HG02759 (cell line): ENCODE measurements around the gene CDH13.

Experiments used
- ATAC-seq: cut with Tn5 transposase; IDR thresholded peaks from one replicate; pipeline ENCODE4 v1.9.1; 2021; ENCODE audit warnings: mild to moderate bottlenecking, moderate library complexity; ENCODE audit not compliant: unreplicated experiment

Gene CDH13

GRCh38 chr16:82833378-82833993 is 206.7 kb downstream of the CDH13 start:
- no peak for ATAC-seq

DNA sequence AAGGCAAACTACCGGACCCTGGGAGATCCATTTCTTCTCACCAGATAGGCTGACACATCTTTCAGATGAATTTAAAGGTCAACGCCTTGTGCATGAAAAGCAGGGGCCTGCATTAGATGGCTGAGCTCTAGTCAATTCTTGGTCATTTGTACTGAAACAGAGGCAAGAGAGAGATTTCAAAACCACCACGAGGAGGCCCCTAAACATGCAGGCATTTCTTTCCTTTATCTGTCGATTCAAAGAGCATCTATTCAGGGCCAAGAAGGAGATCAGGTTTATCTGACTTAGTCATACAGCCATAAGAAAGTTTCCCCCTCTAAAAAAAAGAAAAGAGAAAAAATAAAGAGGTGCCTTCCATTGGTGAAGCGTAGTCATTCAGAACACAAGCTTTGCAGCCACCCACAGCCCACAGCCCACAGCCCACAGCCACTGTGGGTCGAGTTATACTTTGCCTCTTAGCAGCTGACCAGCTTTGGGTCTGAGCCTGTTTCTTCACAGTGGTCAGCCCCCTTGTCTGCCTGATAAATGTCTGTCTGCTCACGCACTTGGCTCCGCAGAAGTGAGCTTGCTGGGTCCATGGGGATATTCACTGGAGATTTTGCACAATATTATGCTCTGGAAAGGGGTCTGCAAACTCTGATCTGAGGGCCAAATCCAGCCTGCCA is 207.5 kb downstream of the CDH13 start:
- ATAC-seq: no peak

DNA sequence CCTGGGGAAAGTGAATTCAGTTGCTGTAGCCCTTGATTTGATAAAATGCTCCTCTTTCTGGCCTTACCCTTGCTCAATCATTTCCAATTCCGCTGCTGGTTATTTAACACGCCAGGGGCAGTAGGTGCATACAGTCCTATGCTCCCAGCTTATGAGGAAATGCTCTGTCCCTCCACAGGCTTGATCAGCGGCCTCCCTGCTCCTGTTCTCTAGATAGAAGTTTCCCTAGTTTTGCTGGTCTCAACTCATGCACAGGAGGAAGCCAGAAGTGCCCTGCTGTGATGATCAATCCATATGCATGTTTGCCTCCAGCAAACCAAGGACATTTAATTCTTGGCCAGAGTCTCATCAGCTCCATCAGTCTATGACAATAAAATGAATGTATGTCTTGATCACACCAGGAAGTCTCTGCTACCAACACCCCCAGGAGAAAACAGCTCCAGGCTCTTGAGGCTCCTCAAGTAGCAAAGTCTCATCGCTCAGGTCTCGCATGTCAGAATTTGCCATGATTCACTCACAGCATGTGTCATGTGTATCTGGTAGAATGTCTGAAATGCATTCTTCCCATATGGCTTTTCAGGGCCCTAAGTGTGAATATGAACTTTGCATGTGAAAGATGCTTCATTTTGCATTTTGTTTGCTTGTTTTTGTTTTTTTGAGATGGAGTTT is 208.9 kb downstream of the CDH13 start:
- ATAC-seq: no peak

DNA sequence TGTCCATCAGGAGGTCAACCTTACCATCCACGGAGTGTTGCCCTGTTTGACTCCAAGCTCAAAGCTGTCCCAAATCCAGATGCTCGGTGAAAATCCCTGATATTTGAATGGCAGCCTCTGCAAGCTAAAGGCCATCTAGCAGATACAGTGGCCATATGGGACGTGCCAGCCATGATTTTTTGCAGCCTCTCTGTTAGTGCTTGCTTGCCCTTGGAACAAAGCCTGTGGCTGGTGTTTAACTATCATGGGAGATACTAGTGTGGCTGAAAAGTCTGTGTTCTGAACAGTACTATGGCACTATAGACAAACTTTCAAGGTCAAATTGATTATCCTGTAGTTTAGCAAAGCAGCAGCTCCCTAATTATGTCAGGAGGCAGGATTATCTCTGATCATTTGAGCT is 214.3 kb downstream of the CDH13 start:
- no peak for ATAC-seq

DNA sequence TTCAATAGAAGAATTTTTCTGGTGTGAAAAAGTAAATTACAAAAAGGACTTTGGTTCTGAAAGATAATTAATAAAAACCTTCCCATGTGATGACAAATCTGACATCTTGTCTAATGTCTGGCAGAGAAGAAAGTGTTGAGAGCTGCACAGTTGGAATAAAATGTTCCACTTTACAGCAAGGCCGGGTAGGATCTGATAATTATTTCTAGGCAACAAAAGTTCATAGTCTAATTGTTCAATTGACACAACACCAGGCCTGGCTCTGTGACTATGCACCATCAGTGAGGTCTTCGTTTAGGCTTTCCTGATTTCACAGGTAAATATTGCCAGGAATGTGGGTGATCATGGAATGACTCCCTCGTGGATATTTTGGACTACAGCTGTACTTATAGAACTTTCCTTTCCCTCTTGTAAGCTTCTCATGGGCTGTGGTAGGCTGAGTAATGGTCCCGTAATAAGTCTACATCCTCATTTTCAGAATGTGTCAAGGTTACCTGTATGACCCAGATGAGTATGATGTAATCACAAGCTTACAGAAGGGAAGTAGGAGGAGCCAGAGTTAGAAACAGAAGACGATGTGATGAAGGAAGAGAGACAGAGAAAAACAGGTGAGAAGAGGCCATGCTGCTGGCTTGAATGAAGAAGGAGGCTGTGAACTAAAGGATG is 217.0 kb downstream of the CDH13 start:
- no peak for ATAC-seq

GRCh38 chr16:82845116-82845515 is 218.3 kb downstream of the CDH13 start:
- ATAC-seq: no peak

DNA sequence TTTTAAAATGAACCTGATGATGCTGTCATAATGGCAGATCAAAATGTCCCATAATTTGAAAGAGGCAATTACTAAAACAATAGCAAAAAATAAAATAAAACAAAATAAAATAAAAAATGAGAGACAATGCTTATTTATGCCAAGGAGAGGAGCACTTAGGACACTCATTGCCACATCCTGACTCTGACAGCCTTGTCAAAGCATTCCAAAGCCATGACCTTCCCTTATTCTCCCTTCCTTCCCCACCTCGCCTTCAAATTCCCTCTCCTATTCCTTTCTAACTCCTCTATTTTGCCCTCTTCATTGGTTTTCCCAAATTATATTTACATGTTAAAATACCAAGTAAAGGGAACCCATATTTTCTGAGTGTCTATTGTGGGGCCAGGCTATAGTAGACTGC is 220.0 kb downstream of the CDH13 start:
- ATAC-seq: no peak

DNA sequence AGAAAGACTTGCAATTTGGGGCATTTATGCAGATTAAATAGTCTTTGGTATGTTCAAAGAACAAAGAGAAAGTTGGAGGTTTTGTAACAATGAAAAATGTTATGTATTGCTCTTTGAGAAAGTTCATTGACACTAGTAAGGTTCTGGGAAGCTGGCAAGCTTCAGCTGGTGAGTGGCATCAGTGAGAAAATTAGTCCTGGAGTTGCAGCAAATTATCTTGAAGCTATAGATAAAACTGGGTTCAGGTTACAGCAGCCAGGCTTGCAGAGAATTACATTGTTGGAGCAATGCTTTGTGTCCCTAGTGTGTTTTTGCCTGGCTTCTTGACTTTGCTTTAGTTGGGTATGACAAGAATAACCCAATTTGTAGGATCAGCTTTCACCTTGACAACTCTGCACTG is 221.2 kb downstream of the CDH13 start:
- no peak for ATAC-seq

DNA sequence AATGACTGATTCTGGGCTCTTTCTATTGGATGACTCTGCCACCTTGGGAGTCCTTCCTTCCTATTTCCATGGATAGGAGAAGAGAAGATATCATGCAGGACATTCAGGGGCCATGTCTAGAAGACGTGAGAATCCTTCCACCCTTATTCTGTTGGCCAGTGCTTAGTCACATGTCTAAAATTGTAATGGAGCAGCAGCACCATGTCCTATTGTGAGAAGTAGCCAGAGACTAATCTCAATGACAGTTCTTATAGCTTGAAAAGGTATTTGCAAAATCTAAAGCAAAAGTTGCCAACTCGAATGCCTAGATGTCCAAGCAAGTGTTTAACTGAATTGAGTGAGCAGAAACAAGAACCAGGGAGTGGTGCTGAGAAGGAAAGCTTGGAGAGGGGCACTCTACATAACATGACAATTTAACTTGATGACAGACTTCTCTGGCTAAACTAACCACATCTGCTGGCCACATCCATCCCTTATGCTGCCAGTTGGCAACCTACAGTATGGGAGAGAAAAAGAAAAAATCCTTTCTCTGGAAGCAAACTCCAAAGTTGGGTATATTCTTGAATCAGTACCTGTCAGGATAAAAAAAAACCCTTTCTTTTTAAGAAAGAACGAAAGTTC is 225.7 kb downstream of the CDH13 start:
- ATAC-seq: no peak

DNA sequence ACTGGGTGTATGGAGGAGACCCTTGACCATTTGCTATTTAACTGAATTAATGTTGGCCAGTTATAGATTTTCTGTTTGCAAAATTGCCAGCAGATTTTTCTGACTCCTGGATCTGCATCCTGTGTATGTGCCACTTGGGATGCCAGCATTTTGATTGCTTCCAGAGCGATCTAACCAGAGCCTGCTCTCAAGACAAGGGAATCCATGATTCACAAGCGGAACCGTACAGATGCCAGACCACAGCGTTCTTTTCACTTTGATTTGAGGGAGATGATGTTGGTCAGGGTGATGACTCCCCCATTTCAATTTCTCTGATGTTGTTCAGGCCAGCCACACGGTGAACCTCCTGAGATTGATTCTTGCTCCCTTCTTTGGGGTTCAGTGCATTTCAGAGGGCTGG is 228.7 kb downstream of the CDH13 start:
- no peak for ATAC-seq

GRCh38 chr16:82857693-82858365 is 231.1 kb downstream of the CDH13 start:
- no peak for ATAC-seq

DNA sequence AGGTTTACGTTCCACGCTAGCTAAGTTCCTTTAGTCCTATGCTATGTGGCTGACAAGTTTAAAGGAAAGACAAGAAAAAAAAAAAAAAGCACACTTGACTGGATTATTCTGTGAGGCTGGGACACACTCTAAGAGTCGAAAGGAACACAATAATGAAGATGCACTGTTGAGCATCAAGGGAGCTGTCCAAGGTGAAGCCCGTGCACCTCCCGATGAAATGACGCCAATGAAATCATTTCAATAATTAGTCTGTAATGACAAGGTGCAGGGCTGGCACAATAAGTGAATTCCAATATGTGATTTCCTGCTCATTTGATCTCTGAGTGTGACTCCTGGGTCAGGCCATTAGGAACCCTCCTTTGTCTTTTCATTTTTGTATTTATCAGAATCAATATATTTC is 232.9 kb downstream of the CDH13 start:
- no peak for ATAC-seq

DNA sequence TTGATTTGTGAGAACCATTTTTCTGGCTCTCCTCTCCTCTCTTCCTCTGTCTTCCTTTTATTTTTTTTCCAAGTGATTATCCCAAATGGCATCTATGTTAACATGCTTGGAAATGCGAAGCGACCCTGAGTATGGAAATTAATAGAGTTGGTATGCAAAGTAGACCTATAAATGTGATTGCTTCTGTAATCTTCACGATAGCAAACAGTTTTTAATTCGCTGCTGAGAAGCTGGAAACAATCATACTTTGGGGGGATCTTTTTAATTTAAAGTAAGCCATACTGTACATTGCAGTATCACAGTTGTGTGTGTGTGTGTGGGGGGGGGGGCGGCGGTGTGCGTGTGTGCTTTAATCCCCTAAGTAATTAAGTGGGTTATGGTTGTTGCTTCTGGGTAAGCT is 233.3 kb downstream of the CDH13 start:
- ATAC-seq: no peak

GRCh38 chr16:82862057-82862456 is 235.3 kb downstream of the CDH13 start:
- no peak for ATAC-seq

- no peak for ATAC-seq
Measured at GRCh38 chr16:82864332-82865040, 237.7 kb downstream of the CDH13 start.

DNA sequence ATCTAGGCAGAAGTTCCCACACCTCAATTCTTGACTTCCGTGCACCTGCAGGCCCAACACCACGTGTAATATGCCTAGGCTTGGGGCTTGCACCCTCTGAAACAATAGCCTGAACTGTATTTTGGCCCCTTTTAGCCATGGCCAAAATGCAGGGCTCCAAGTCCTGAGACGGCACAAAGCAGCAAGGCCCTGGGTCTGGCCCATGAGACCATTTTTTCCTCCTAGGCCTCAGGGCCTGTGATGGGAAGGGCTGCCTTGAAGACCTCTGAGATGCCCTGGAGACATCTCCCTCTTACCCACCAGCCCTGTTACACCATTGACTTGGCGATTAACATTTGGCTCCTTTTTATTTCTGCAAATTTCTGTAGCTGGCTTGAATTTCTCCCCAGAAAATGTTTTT is 238.6 kb downstream of the CDH13 start:
- no peak for ATAC-seq

GRCh38 chr16:82867485-82867884 is 240.7 kb downstream of the CDH13 start:
- no peak for ATAC-seq

DNA sequence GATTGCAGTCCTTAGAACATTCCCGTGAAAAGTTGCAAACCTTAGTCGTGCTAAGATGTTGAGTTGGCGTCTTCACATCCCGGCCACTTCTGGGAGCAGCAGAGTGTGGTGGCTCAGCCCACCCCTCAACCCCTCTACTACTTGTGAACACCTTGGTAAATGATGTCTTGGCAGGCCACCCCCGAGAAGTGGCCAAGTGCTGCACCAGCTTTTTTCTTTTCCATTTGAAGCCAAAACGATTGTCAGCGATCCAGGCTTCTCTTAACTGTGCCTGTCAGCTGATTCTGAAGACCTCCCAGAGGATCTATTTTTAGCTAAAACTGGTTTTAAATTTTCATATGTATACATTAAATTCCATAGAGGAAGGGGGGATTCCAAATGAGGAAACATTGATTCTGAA is 247.5 kb downstream of the CDH13 start:
- ATAC-seq: no peak

DNA sequence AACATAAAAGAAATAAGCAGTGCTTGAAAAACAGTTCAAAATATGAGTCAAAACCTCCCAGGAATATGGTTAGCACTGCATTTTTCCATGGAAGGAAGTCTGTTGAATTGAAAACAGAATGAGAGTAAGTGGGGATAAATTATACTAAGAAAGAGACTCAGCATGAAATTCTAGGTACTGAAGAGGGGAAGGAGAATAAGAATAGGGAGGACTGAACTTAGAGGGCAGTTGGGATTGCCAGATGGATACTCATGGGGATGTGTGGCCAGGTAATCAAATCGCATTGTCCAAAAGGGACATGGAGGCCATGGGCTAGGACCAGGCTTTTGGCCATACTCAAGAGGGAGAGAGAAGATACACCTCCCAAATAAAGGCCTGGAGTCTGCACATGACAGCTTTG is 247.9 kb downstream of the CDH13 start:
- no peak for ATAC-seq

- no peak for ATAC-seq
Measured at GRCh38 chr16:82876951-82877350, 250.2 kb downstream of the CDH13 start.
